HL-60 (cell line): ENCODE data around the gene TM7SF2.

Source experiments
- DNase-seq, 2 experiments: peaks; one replicate each; pipeline ENCODE4 v3.0.0-alpha.2; 2010 to 2020; ENCODE audit warnings: low read depth in 1 of 2, low spot score in 1 of 2
- H3K27ac ChIP-seq: fragments of 250-450 bp; sonication (Bioruptor Pico); replicated peaks from 2 replicates; pipeline ENCODE4 v1.5.1; 2020; ENCODE audit warnings: mild to moderate bottlenecking, moderate library complexity
- H3K27me3 ChIP-seq: fragments of 250-450 bp; sonication (Bioruptor Pico); 2 replicates; pipeline ENCODE4 v1.5.1; 2021; ENCODE audit warnings: mild to moderate bottlenecking, moderate library complexity; ENCODE audit not compliant: insufficient read depth, poor library complexity, severe bottlenecking
- H3K4me3 ChIP-seq: replicated peaks from 2 replicates; pipeline ENCODE4 v1.5.1; 2011; ENCODE audit warnings: mild to moderate bottlenecking, control low read depth, low read length; ENCODE audit not compliant: insufficient read depth
- CTCF ChIP-seq: IDR thresholded peaks from one replicate; pipeline ENCODE4 v1.5.1; 2011; ENCODE audit warnings: low read length, control low read depth, inconsistent platforms; ENCODE audit not compliant: insufficient read depth
- GABPA ChIP-seq: IDR thresholded peaks from 2 replicates; pipeline ENCODE4 v1.6.1; 2012; ENCODE audit warnings: low read depth
- POLR2AphosphoS5 ChIP-seq: IDR thresholded peaks from 2 replicates; pipeline ENCODE4 v1.6.1; 2012; ENCODE audit warnings: low read depth
- REST ChIP-seq: IDR thresholded peaks from 2 replicates; pipeline ENCODE4 v1.6.1; 2012; ENCODE audit warnings: low read depth; ENCODE audit not compliant: insufficient replicate concordance
- SPI1 ChIP-seq: IDR thresholded peaks from 2 replicates; pipeline ENCODE4 v1.6.1; 2012; ENCODE audit warnings: low read depth, mild to moderate bottlenecking, borderline replicate concordance

The TM7SF2 gene

DNA sequence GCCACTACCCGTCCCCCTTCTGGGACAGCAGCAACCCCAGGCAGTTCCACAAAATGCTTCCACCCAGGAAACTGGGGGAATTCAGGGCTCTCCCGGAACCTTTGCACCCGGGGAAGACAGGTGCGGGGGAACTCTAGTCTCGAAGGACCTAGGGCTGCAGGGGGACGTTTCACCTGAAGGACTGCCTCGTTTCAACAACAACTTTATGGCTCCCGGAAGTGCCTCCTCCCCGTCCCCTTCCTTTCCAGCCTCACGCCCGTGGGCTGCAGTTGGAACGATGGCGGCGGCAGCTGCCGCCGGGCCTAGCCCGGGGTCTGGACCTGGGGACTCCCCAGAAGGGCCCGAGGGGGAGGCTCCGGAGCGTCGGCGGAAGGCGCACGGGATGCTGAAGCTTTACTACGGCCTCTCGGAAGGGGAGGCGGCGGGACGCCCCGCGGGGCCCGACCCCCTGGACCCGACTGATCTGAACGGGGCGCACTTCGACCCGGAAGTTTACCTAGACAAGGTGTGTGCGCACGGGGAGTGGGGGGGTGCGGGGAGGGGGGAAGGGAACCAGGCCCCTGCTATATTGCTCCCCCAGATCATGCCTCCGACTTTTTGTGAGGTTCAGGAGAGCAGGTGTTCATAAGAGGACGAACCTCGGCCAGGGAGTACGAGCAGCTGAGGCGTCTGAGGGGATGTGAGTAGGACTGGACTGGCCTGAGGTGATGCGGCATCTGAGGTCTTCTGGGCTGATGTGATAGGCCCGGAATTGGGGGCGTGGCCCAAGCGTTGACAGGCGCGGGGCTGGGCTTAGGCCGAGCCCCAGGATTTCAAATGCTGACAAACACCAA, 15.5 kb upstream of the TM7SF2 start, which contains the start of gene VPS51:
Gene VPS51 (plus strand): TSS at position 241 of the 833 bp plus-strand sequence. CDS start 37 bp downstream, at position 278.
- Histone ChIP-seq H3K4me3 (peak within 1 kb of the TSS; percentile 66), H3K27me3 (no peaks in the 10 kb centered on the region), H3K27ac (peak within 1 kb of the TSS; percentile 90)
- TF ChIP-seq SPI1 (peak; percentile 11; the same call in 1 of the 2 replicates), POLR2AphosphoS5 (peak; percentile 71), CTCF (no peak), GABPA (peak; percentile 99), REST (no peak)
- peak; percentile 81 to 90 for DNase-seq

GRCh38 chr11:65096926-65097325, 14.7 kb upstream of the TM7SF2 start:
- peak overlapping the region; percentile 22; the same call in 1 of the 2 replicates for H3K27ac ChIP-seq
- TF ChIP-seq SPI1 (no peak), REST (no peak), GABPA (no peak), CTCF (no peak), POLR2AphosphoS5 (no peak)
- no peak for DNase-seq
- peak overlapping the region; percentile 66 for H3K4me3 ChIP-seq
- no peaks in the 10 kb centered on the region for H3K27me3 ChIP-seq

- no peak overlapping the region for H3K4me3 ChIP-seq
- TF ChIP-seq POLR2AphosphoS5 (no peak), CTCF (no peak), REST (no peak), SPI1 (no peak), GABPA (no peak)
- no peak overlapping the region for H3K27ac ChIP-seq
- no peak for DNase-seq
- no peaks in the 10 kb centered on the region for H3K27me3 ChIP-seq
Observed at GRCh38 chr11:65100674-65101350, 10.9 kb upstream of the TM7SF2 start.
